HepG2 (cell line): ENCODE results near the gene UPF3B. TPM values are rescaled to one million over a fixed set of nuclear protein-coding genes. Genes with fewer than 3 reads are reported as not detected.
A peak's percentile ranks its signal among the peaks of the same experiment; 100 is the strongest.

Source experiments
- ATAC-seq: fragments of 200-7000 bp; cut with Tn5 transposase; 3 replicates; pipeline ENCODE4 v1.9.1; 2020; ENCODE audit warnings: mild to moderate bottlenecking, moderate library complexity
- BruUV-seq: library from RNA; stranded (reverse); fragments of 400-500 nt; replicated peaks from 2 replicates; lab custom pipeline; 2021; lab: Mats Ljungman, UMichigan
- CTCF ChIA-PET: fragments of 300-600 bp; formaldehyde crosslinking; extraction: SDS; loops from one replicate; lab custom pipeline; 2021; ENCODE audit warnings: low total read pairs, inconsistent platforms, low intra/inter-chr PET ratio; lab: Yijun Ruan, JAX
- POLR2A ChIA-PET: fragments of 350-600 bp; sonication (Branson Sonifier 250); formaldehyde crosslinking; loops from one replicate; lab custom pipeline; 2020; ENCODE audit warnings: antibody characterized with exemption, inconsistent platforms; lab: Yijun Ruan, JAX
- DNase-seq: peaks from one replicate; pipeline ENCODE4 v3.0.0-alpha.2; 2015; ENCODE audit warnings: low spot score
- FAIRE-seq: peaks from 3 replicates; lab custom pipeline; 2011; peaks lifted over from hg19 to GRCh38; lab: Jason Lieb, UNC
- H2AFZ ChIP-seq: one replicate; pipeline ENCODE4 v1.6.1; 2011; ENCODE audit warnings: low read length, inconsistent platforms
- H3K27ac ChIP-seq: fragments of 300-600 bp; 3 replicates; pipeline ENCODE4 v1.8.0; 2011; ENCODE audit warnings: mixed run types, mild to moderate bottlenecking, mixed read lengths, low read length, inconsistent platforms; ENCODE audit not compliant: insufficient read depth; ENCODE audit errors: extremely low read length
- H3K27me3 ChIP-seq, 2 experiments: fragments of 200-600 bp in 1 of 2; 2 replicates in 1 of 2; 3 replicates in 1 of 2; pipeline versions ENCODE4 v1.6.0 to v1.8.0; 2011; ENCODE audit warnings: low read length in 2 of 2, mild to moderate bottlenecking in 2 of 2, moderate library complexity in 2 of 2, inconsistent platforms in 1 of 2; ENCODE audit not compliant: insufficient read depth in 2 of 2, control insufficient read depth in 1 of 2
- H3K36me3 ChIP-seq, 2 experiments: fragments of 200-600 bp in 1 of 2; replicated peaks in 1 of 2; 2 replicates in 1 of 2; 3 replicates in 1 of 2; pipeline versions ENCODE4 v1.5.1 to v1.8.0; 2011; ENCODE audit warnings: low read length in 2 of 2, inconsistent platforms in 1 of 2; ENCODE audit not compliant: insufficient read depth in 2 of 2, control insufficient read depth in 1 of 2
- H3K4me1 ChIP-seq: 2 replicates; pipeline ENCODE4 v1.5.1; 2012; ENCODE audit warnings: low read length, inconsistent platforms; ENCODE audit not compliant: insufficient read depth
- H3K4me2 ChIP-seq: 2 replicates; pipeline ENCODE4 v1.6.0; 2011; ENCODE audit warnings: low read depth, low read length, inconsistent platforms
- H3K4me3 ChIP-seq, 3 experiments: fragments of 200-600 bp in 1 of 3; sonication (generic), shearing (Covaris generic) in 1 of 3; replicated peaks in 1 of 3; 2 replicates each; pipeline ENCODE4 v1.5.1; 2011 to 2016; ENCODE audit warnings: low read length in 3 of 3, inconsistent platforms in 2 of 3, low read depth in 2 of 3, mild to moderate bottlenecking in 2 of 3, control low read depth in 1 of 3, mixed read lengths in 1 of 3; ENCODE audit not compliant: insufficient read depth in 1 of 3
- H3K79me2 ChIP-seq: one replicate; pipeline ENCODE4 v1.6.1; 2011; ENCODE audit warnings: low read length, inconsistent platforms; ENCODE audit not compliant: insufficient read depth
- H3K9ac ChIP-seq: 2 replicates; pipeline ENCODE4 v1.6.0; 2011; ENCODE audit warnings: mild to moderate bottlenecking, low read depth, low read length, inconsistent platforms; ENCODE audit not compliant: insufficient read depth
- H3K9me3 ChIP-seq: 2 replicates; pipeline ENCODE4 v1.5.1; 2012; ENCODE audit warnings: mild to moderate bottlenecking, low read length
- H4K20me1 ChIP-seq: 2 replicates; pipeline ENCODE4 v1.6.0; 2011; ENCODE audit warnings: inconsistent platforms, mild to moderate bottlenecking, low read length, moderate library complexity; ENCODE audit not compliant: insufficient read depth
- GFI1 ChIP-seq: sonication (generic); formaldehyde crosslinking; IDR thresholded peaks from 2 replicates; pipeline ENCODE4 v1.5.0; 2020; ENCODE audit warnings: missing genetic modification reagents, mild to moderate bottlenecking, borderline replicate concordance
- NONO ChIP-seq, 2 experiments: fragments of 450-650 bp in 1 of 2; sonication (generic) in 1 of 2; formaldehyde crosslinking in 1 of 2; IDR thresholded peaks in 1 of 2; conservative IDR thresholded peaks in 1 of 2; 2 replicates each; pipeline versions ENCODE4 v1.6.1 to v1.8.0; 2017 to 2022; ENCODE audit warnings: mild to moderate bottlenecking in 1 of 2, missing genetic modification reagents in 1 of 2, moderate library complexity in 1 of 2
- POLR2A ChIP-seq, 2 experiments: IDR thresholded peaks; 2 replicates each; pipeline ENCODE4 v1.6.1; 2011; ENCODE audit warnings: low read depth in 2 of 2, low read length in 2 of 2, mild to moderate bottlenecking in 1 of 2, moderate library complexity in 1 of 2; ENCODE audit not compliant: insufficient read depth in 1 of 2
- POLR2AphosphoS5 ChIP-seq: IDR thresholded peaks from 2 replicates; pipeline ENCODE4 v1.6.1; 2012; ENCODE audit warnings: low read depth, low read length
- RFX1 ChIP-seq: fragments of 450-650 bp; IDR thresholded peaks from 2 replicates; pipeline ENCODE4 v1.6.1; 2017
- SAFB2 ChIP-seq: sonication (generic); formaldehyde crosslinking; IDR thresholded peaks from 2 replicates; pipeline ENCODE4 v1.5.1; 2020; ENCODE audit warnings: missing genetic modification reagents, low read depth, mild to moderate bottlenecking, borderline replicate concordance
- SMC3 ChIP-seq: IDR thresholded peaks from 2 replicates; pipeline ENCODE4 v1.6.1; 2011; ENCODE audit warnings: low read length, improper control_type of control experiment
- SOX13 ChIP-seq, 3 experiments: fragments of 450-650 bp in 1 of 3; sonication (generic) in 1 of 3; formaldehyde crosslinking in 1 of 3; IDR thresholded peaks in 2 of 3; conservative IDR thresholded peaks in 1 of 3; 2 replicates each; pipeline versions ENCODE4 v1.5.0 to v1.6.1; 2016 to 2020; ENCODE audit warnings: antibody characterized with exemption in 1 of 3, mild to moderate bottlenecking in 1 of 3, missing compliant biosample characterization in 1 of 3, missing genetic modification reagents in 1 of 3, moderate library complexity in 1 of 3
- STAG1 ChIP-seq: sonication (generic); formaldehyde crosslinking; IDR thresholded peaks from 2 replicates; pipeline ENCODE4 v1.4.0; 2020; ENCODE audit warnings: missing genetic modification reagents
- ZNF501 ChIP-seq: sonication (generic); formaldehyde crosslinking; IDR thresholded peaks from 2 replicates; pipeline ENCODE4 v1.5.1; 2020; ENCODE audit warnings: mild to moderate bottlenecking, moderate library complexity, missing genetic modification reagents
- WGBS: methylation state at CpG from one replicate; pipeline ENCODE4 v1.1.6; 2017; ENCODE audit warnings: low lambda C conversion rate; 5-methylcytosine and 5-hydroxymethylcytosine counted together
- in situ Hi-C: cut with HindIII; loops from 2 replicates; pipeline ENCODE4 v1.10.0; 2017; ENCODE audit warnings: low pct_unique_long_range_greater_than_20kb; ENCODE audit not compliant: extremely low pct_ligation_motif_present
- intact Hi-C: fragments of 100-400 bp; cut with micrococcal nuclease; formaldehyde crosslinking; loops from one replicate; pipeline ENCODE4 v1.10.0; 2022; ENCODE audit not compliant: unreplicated experiment
- polyA plus RNA-seq, 8 experiments: library from polyadenylated mRNA; depleted of rRNA in 3 of 8; stranded (reverse) in 7 of 8; unstranded in 1 of 8; fragments of >200 nt; fragmentation: Illumina TruSeq in 4 of 8; extraction: Trizol in 4 of 8; gene quantifications; 2 replicates each; pipeline versions ENCODE4 v1.2.1 to v1.2.3, GENCODE V29; 2011 to 2016; ENCODE audit warnings: low read depth in 4 of 8, missing spikeins in 1 of 8, mixed read lengths in 1 of 8; ENCODE audit not compliant: insufficient read depth in 1 of 8
- total RNA-seq, 5 experiments: library from RNA; depleted of rRNA; stranded (reverse); fragments of >200 nt; fragmentation: Illumina TruSeq; extraction: Trizol; gene quantifications; 2 replicates each; pipeline ENCODE4 v1.2.3, GENCODE V29; 2016; ENCODE audit warnings: low read depth in 1 of 5
- TF ChIP-seq, protein P1 (sequence below): sonication (generic); formaldehyde crosslinking; IDR thresholded peaks from 2 replicates; pipeline ENCODE4 v1.9.0; 2022; ENCODE audit warnings: missing genetic modification reagents, mild to moderate bottlenecking, borderline replicate concordance
- TF ChIP-seq, protein P2 (sequence below): sonication (generic); formaldehyde crosslinking; IDR thresholded peaks from 2 replicates; pipeline ENCODE4 v1.5.0; 2020; ENCODE audit warnings: mild to moderate bottlenecking, missing genetic modification reagents, moderate library complexity
- TF ChIP-seq, protein P3 (sequence below), 2 experiments: sonication (generic) in 1 of 2; formaldehyde crosslinking in 1 of 2; IDR thresholded peaks; 2 replicates each; pipeline versions ENCODE4 v1.4.0 to v1.6.1; 2018 to 2020; ENCODE audit warnings: missing genetic modification reagents in 2 of 2, borderline replicate concordance in 1 of 2, low read depth in 1 of 2, mild to moderate bottlenecking in 1 of 2, missing biosample characterization in 1 of 2
- TF ChIP-seq, protein P4 (sequence below): sonication (generic); formaldehyde crosslinking; IDR thresholded peaks from 2 replicates; pipeline ENCODE4 v1.8.1; 2023; ENCODE audit warnings: mild to moderate bottlenecking, inconsistent platforms, moderate library complexity, missing genetic modification reagents, borderline replicate concordance

The UPF3B gene
- total and polyA plus RNA-seq, 2 of the 13 experiments (the other 11 are each of a cell fraction or from before 2014, with no cell fraction given), result 5.2 to 7.2 TPM

DNA sequence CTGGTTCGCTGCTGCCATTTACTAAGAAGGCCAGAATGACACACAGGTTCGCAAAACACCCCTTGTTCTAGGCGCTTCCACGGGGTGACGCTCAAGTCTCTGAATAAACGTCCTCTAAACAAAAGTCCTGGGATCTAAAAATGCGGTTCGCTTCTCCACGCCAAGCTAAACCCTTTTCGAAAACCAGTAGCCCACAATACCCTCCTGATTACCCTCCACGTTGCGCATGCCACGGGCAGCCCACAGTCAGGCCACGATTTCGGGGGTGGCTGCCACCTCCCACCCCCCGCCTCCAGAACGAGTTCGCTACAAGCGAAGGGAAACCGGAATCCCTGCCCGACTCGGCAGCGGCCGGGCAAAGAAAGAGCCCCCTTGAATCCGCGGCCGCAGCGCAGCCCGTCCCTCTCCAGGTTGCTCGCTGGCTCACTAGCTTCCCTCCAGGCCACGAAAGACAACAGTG is 61.8 kb downstream of the UPF3B start (continued):
- TF ChIP-seq NONO (IDR thresholded peaks at IDR 0.05), result no peak
- TF ChIP-seq NONO (CRISPR knock-in tag; conservative IDR thresholded peaks at IDR 0.05), result 0 out of 2 replicates have a peak, but pooled peaks have one; percentile 6
- TF ChIP-seq, protein P1, sequence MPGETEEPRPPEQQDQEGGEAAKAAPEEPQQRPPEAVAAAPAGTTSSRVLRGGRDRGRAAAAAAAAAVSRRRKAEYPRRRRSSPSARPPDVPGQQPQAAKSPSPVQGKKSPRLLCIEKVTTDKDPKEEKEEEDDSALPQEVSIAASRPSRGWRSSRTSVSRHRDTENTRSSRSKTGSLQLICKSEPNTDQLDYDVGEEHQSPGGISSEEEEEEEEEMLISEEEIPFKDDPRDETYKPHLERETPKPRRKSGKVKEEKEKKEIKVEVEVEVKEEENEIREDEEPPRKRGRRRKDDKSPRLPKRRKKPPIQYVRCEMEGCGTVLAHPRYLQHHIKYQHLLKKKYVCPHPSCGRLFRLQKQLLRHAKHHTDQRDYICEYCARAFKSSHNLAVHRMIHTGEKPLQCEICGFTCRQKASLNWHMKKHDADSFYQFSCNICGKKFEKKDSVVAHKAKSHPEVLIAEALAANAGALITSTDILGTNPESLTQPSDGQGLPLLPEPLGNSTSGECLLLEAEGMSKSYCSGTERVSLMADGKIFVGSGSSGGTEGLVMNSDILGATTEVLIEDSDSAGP (CRISPR knock-in tag), result no peak

DNA sequence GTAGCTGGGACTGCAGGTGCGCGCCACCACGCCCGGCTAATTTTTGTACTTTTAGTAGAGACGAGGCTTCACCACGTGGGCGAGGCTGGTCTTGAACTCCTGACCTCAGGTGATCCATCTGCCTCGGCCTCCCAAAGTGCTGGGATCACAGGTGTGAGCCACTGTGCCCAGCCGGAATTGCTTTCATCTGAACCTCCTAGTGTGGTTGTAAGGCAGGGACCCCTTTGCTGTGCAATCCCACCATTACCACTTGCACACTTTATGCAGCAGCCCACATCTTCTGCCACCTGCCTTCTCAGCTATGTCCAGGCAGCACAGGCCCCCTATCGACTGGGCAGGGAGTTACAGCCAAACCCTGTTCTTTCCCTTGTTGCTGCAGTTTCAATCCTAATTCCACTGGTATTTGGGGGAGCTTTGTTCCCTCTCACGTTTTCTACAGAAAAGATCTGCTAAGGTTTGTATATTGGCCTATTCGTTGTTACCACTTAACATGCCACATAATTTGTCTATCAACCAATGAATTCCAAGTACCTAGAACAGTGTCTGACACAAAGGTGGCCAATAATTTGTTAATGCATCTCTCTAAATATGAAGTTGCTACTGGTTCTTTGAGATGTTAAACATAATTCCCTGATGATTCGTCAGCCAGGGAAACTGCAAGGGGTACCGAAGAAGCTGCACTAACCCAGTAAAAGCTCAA is 67.9 kb downstream of the UPF3B start:
- ATAC-seq (peak; percentile 66), DNase-seq (no peak), FAIRE-seq (peak; percentile 73)
- in situ Hi-C loops, result no loop called here
- H3K27me3 ChIP-seq, result no peaks in the 10 kb centered on the region
- H3K27ac ChIP-seq, result no peak overlapping the region
- no peak overlapping the region for H3K9ac ChIP-seq
- H3K36me3 ChIP-seq, result peaks cover 0 to 26% of the 10 kb centered on the region in 2 experiments; a peak in 1 of 5 replicates
- intact Hi-C loops, result no loop called here
- H3K4me2 ChIP-seq, result no peak overlapping the region
- H3K9me3 ChIP-seq, result no peaks in the 10 kb centered on the region
- no peak overlapping the region for H3K4me3 ChIP-seq
- H4K20me1 ChIP-seq, result peaks cover 39% of the 10 kb centered on the region
- ChIA-PET POLR2A (interaction anchor here (1.0 to 1.2 kb wide), 3 partner anchors 26 to 158 kb away, joined by 3 to 5 read pairs (median 4); partner anchors contain the start of genes NDUFA1, NKAP and RNF113A), CTCF (no interaction called here)
- WGBS, result 66% methylated on average over 7 of the region's 14 CpGs
- no TSS peak for BruUV-seq
- no peak overlapping the region for H2AFZ ChIP-seq
- peaks cover 30% of the 10 kb centered on the region for H3K79me2 ChIP-seq
- peaks cover 30% of the 10 kb centered on the region for H3K4me1 ChIP-seq
- TF ChIP-seq STAG1 (CRISPR knock-in tag) (peak; percentile 31), SOX13 (IDR thresholded peaks at IDR 0.05) (no peak), SOX13 (CRISPR knock-in tag; conservative IDR thresholded peaks at IDR 0.05 in 1 of 2, IDR thresholded peaks at IDR 0.05 in 1 of 2) (no peak), RFX1 (no peak), GFI1 (no peak), POLR2AphosphoS5 (peak; percentile 33; the same call in 1 of the 2 replicates), ZNF501 (CRISPR knock-in tag) (no peak), POLR2A (IDR thresholded peaks at IDR 0.05; ENCODE audit: insufficient read depth in 1 of 2, low read depth in 2 of 2, low read length in 2 of 2) (peak in 1 of 2 experiments; percentile 30; a peak in 1 of 4 replicates), SMC3 (0 out of 2 replicates have a peak, but pooled peaks have one; percentile 14), SAFB2 (CRISPR knock-in tag) (no peak)
- TF ChIP-seq, protein P2, sequence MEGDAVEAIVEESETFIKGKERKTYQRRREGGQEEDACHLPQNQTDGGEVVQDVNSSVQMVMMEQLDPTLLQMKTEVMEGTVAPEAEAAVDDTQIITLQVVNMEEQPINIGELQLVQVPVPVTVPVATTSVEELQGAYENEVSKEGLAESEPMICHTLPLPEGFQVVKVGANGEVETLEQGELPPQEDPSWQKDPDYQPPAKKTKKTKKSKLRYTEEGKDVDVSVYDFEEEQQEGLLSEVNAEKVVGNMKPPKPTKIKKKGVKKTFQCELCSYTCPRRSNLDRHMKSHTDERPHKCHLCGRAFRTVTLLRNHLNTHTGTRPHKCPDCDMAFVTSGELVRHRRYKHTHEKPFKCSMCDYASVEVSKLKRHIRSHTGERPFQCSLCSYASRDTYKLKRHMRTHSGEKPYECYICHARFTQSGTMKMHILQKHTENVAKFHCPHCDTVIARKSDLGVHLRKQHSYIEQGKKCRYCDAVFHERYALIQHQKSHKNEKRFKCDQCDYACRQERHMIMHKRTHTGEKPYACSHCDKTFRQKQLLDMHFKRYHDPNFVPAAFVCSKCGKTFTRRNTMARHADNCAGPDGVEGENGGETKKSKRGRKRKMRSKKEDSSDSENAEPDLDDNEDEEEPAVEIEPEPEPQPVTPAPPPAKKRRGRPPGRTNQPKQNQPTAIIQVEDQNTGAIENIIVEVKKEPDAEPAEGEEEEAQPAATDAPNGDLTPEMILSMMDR, result peak; percentile 66
- TF ChIP-seq, protein P3, sequence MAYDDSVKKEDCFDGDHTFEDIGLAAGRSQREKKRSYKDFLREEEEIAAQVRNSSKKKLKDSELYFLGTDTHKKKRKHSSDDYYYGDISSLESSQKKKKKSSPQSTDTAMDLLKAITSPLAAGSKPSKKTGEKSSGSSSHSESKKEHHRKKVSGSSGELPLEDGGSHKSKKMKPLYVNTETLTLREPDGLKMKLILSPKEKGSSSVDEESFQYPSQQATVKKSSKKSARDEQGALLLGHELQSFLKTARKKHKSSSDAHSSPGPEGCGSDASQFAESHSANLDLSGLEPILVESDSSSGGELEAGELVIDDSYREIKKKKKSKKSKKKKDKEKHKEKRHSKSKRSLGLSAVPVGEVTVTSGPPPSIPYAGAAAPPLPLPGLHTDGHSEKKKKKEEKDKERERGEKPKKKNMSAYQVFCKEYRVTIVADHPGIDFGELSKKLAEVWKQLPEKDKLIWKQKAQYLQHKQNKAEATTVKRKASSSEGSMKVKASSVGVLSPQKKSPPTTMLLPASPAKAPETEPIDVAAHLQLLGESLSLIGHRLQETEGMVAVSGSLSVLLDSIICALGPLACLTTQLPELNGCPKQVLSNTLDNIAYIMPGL (CRISPR knock-in tag; IDR thresholded peaks at IDR 0.05; ENCODE audit: borderline replicate concordance in 1 of 2, low read depth in 1 of 2), result peak; percentile 19 to 43; a peak in 1 of 4 replicates
- TF ChIP-seq, protein P4, sequence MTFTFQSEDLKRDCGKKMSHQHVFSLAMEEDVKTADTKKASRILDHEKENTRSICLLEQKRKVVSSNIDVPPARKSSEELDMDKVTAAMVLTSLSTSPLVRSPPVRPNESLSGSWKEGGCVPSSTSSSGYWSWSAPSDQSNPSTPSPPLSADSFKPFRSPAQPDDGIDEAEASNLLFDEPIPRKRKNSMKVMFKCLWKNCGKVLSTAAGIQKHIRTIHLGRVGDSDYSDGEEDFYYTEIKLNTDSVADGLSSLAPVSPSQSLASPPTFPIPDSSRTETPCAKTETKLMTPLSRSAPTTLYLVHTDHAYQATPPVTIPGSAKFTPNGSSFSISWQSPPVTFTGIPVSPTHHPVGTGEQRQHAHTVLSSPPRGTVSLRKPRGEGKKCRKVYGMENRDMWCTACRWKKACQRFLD (CRISPR knock-in tag), result no peak
